Right lobe of liver (tissue), 6 donors: ENCODE results near the gene NOC2L. TPM values are rescaled to one million over a fixed set of nuclear protein-coding genes. Genes with fewer than 3 reads are reported as not detected.

Source experiments
- ATAC-seq, 4 donors: fragments of 200-7000 bp; cut with Tn5 transposase; one replicate each; pipeline ENCODE4 v1.9.1; 2020; ENCODE audit warnings: mild to moderate bottlenecking in 4 of 4, moderate library complexity in 4 of 4
- DNase-seq, 3 donors: peaks; one replicate each; pipeline ENCODE4 v3.0.0-alpha.2; 2020
- H3K27ac ChIP-seq, 3 donors: fragments of 200-600 bp; one replicate each; pipeline ENCODE4 v1.8.0; 2022
- H3K27me3 ChIP-seq, 2 donors: fragments of 200-600 bp; one replicate each; pipeline ENCODE4 v1.8.0; 2022
- H3K36me3 ChIP-seq, 4 donors: fragments of 200-600 bp; sonication (generic) in 1 of 4; one replicate each; pipeline versions ENCODE4 v1.5.1 to v1.8.0; 2017 to 2022; ENCODE audit warnings: control low read depth in 1 of 4
- H3K4me1 ChIP-seq, 4 donors: fragments of 200-600 bp; sonication (generic) in 1 of 4; one replicate each; pipeline versions ENCODE4 v1.5.1 to v1.8.0; 2017 to 2022; ENCODE audit warnings: control low read depth in 1 of 4
- H3K4me3 ChIP-seq, 3 donors: fragments of 200-600 bp; one replicate each; pipeline ENCODE4 v1.8.0; 2022
- H3K9me3 ChIP-seq, 4 donors: fragments of 200-600 bp; sonication (generic) in 1 of 4; one replicate each; pipeline versions ENCODE4 v1.5.1 to v1.8.0; 2017 to 2022; ENCODE audit warnings: control low read depth in 1 of 4
- CTCF ChIP-seq, 4 donors: fragments of 200-600 bp in 3 of 4; fragments of 450-650 bp in 1 of 4; IDR thresholded peaks; one replicate each; pipeline versions ENCODE4 v1.5.1 to v1.8.0; 2016 to 2022; ENCODE audit warnings: antibody characterized with exemption in 4 of 4, mild to moderate bottlenecking in 2 of 4
- POLR2A ChIP-seq: fragments of 450-650 bp; IDR thresholded peaks from one replicate; pipeline ENCODE4 v1.6.1; 2017; ENCODE audit warnings: antibody characterized with exemption, mild to moderate bottlenecking
- WGBS: methylation state at CpG from one replicate; pipeline ENCODE4 v1.1.6; 2018; ENCODE audit warnings: low coverage, low lambda C conversion rate; ENCODE audit not compliant: insufficient coverage; ENCODE audit errors: missing lambda C conversion rate; 5-methylcytosine and 5-hydroxymethylcytosine counted together
- intact Hi-C, 2 donors: fragments of 100-400 bp; cut with DNase I; formaldehyde crosslinking; loops; one replicate each; pipeline versions ENCODE4 v1.11.2 to v1.14.1; 2022
- total RNA-seq, 6 experiments: library from RNA; depleted of rRNA in 2 of 6; stranded (reverse); fragments of >200 nt in 2 of 6; fragmentation: NEBNext Ultra II Directional in 3 of 6; extraction: Animal tissue kit (Norgen Biotek cat#: 25700) in 3 of 6; gene quantifications; one replicate each; pipeline versions ENCODE4 v1.1.0 to v1.2.4, GENCODE V29; 2016 to 2023
- donor health status: DM: no; HTN: yes; CAD: no.
- donor health status: DM: no; HTN: no; CAD: no.
- donor health status: DM: no; HTN: no; CAD: no.
- donor health status: DM: no; HTN: yes; CAD: no.
- donor health status: DM: no; HTN: yes; CAD: no.

Gene NOC2L
- total RNA-seq, 6 experiments from 2014 or later: 28.9 to 36.8 (median 30.2) TPM

GRCh38 chr1:935751-936231 is 23.3 kb downstream of the NOC2L start:
- TF ChIP-seq CTCF (IDR thresholded peaks at IDR 0.05) (no peak), POLR2A (no peak)
- DNase-seq: no peak
- WGBS: 40% methylated on average over 3 of the region's 30 CpGs
- no peak for ATAC-seq
- peaks cover 0 to 11% (median 2%) of the 10 kb centered on the region in 4 donors for H3K4me1 ChIP-seq
- H3K36me3 ChIP-seq: no peaks in the 10 kb centered on the region
- intact Hi-C loops: no loop called here
- no peak overlapping the region for H3K4me3 ChIP-seq
- H3K27ac ChIP-seq: no peak overlapping the region
- no peaks in the 10 kb centered on the region for H3K9me3 ChIP-seq
- H3K27me3 ChIP-seq: peaks cover 0 to 12% of the 10 kb centered on the region in 2 donors

GRCh38 chr1:934991-935750 is 23.9 kb downstream of the NOC2L start:
- no peak for TF ChIP-seq POLR2A
- TF ChIP-seq CTCF (IDR thresholded peaks at IDR 0.05): no peak
- ATAC-seq (no peak), DNase-seq (no peak)
- no peaks in the 10 kb centered on the region for H3K36me3 ChIP-seq
- no peak overlapping the region for H3K27ac ChIP-seq
- no peaks in the 10 kb centered on the region for H3K9me3 ChIP-seq
- H3K4me1 ChIP-seq: peaks cover 0 to 6% (median 0%) of the 10 kb centered on the region in 4 donors
- intact Hi-C loops: no loop called here
- peaks cover 0 to 12% of the 10 kb centered on the region in 2 donors for H3K27me3 ChIP-seq
- no peak overlapping the region for H3K4me3 ChIP-seq
- 34% methylated on average over 10 of the region's 37 CpGs for WGBS

- H3K36me3 ChIP-seq: no peaks in the 10 kb centered on the region
- H3K9me3 ChIP-seq: no peaks in the 10 kb centered on the region
- no peak overlapping the region for H3K27ac ChIP-seq
- 53% methylated on average over 3 of the region's 10 CpGs for WGBS
- ATAC-seq (no peak), DNase-seq (no peak)
- H3K27me3 ChIP-seq: no peaks in the 10 kb centered on the region
- no peak overlapping the region for H3K4me3 ChIP-seq
- intact Hi-C loops: no loop called here
- H3K4me1 ChIP-seq: peaks cover 0 to 6% (median 0%) of the 10 kb centered on the region in 4 donors
- TF ChIP-seq CTCF (IDR thresholded peaks at IDR 0.05) (no peak), POLR2A (no peak)
These were observed 25.5 kb downstream of the NOC2L start for GRCh38 chr1:933603-933940.

- Histone ChIP-seq H3K27ac (no peak overlapping the region), H3K36me3 (no peaks in the 10 kb centered on the region), H3K4me1 (peaks cover 0 to 6% (median 0%) of the 10 kb centered on the region in 4 donors), H3K9me3 (no peaks in the 10 kb centered on the region), H3K27me3 (no peaks in the 10 kb centered on the region), H3K4me3 (no peak overlapping the region)
- ATAC-seq (no peak), DNase-seq (no peak)
- WGBS: 94% methylated on average over 3 of the region's 25 CpGs
- intact Hi-C loops: no loop called here
- TF ChIP-seq POLR2A: no peak
- no peak for TF ChIP-seq CTCF (IDR thresholded peaks at IDR 0.05)
These were observed 26.1 kb downstream of the NOC2L start for GRCh38 chr1:932776-933602.
